ENCODE results near the gene UPB1.
"Not testable (repeated sequence)": the region's sequence is repeated elsewhere in the genome, so short reads cannot be mapped to it uniquely, and the experiment has no call there.

Gene UPB1

DNA sequence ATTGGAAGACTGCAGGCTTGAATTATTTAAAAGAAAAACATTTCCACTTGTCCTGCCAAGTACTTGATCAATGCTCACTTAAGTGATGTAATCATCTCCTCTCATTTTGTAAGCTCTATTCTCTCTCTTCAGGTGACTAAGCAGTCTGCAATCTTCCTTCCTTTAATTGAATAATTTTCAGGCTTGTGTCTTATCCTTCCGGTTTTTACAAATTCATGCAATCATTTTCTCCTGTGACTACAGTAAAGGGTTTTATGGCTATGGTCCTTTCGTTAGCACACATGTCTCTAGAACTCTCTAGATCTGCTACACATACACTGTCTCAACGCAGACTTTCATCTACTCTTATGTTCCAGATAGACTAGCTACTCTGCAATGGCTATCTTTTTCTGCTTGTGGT lies 12.6 kb upstream of the UPB1 start:
- DNase-seq = peak; percentile 5

- DNase-seq = no peak
Measured at GRCh38 chr22:24482998-24483397, 12.1 kb upstream of the UPB1 start.

- no peak for DNase-seq
Measured at GRCh38 chr22:24483976-24484545, 11.1 kb upstream of the UPB1 start.

GRCh38 chr22:24485170-24485569 lies 10.0 kb upstream of the UPB1 start:
- DNase-seq = no peak

DNA sequence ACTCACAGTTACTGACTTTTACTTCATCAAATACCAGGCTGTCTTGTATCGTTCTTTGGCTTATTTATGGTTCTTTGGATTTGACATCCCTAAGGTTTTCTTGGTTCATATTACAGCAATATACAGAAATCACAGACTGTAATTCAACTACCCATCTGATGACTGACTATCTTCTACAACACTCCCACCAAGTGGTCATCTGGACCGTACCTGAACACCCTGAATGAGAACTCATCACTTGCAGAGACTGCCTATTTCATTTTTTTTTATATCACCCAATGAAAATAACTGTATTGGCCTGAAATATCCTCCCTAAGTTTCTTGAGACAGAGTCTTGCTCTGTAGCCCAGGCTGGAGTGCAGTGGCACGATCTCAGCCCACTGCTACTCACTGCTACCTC lies 9.5 kb upstream of the UPB1 start:
- DNase-seq = no peak

DNA sequence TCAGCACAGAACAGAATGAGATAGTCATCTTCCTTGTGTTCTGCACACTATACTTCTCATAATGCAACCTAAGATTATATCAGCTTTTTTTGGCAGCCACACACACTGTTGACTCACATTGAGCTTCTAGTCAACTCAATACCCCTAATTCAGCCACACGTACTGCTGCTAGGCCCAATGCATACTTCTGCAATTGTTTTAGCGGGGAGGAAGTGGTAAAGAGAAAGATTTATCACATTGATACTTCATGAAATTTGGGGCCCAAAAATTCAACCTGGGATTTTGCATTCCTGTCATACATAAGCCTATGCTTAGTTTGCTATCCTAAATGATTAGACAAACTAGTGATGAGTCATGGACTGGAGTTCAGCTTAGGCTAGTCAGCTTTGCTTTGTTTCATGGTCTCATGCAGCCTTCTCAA lies 8.6 kb upstream of the UPB1 start:
- DNase-seq = no peak

DNA sequence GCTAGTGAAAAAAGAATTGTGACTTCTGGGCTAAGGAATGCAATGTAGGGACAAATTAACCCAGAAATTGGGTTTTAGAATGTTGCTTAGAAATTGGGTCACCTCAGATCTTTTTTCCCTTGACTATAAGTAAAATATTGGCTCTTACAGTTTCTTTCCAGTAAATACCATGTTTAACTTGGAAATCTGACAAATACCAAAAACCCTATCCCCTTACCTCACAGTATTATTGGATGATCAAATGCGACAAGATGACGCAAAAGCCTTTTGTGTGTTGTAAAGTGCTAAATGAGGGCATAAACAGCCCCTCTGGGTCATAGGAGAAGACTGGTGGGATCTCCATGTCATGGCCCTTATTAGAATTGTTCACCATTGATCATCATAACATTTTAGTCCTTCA lies 6.1 kb upstream of the UPB1 start:
- DNase-seq = no peak

DNA sequence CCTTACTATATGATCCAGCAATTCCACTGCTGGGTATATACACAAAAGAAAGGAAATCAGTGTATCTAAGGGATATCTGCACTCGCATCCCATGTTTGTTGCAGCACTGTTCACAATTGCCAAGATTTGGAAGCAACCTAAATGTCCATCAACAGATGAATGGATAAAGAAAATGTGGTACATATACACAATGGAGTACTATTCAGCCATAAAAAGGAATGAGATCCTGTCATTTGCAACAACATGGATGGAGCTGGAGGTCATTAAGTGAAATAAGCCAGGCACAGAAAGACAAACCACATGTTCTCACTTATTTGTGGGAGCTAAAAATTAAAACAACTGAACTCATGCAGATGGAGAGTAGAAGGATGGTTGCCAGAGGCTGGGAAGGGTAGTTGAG lies 5.7 kb upstream of the UPB1 start:
- DNase-seq = not testable (repeated sequence)

DNA sequence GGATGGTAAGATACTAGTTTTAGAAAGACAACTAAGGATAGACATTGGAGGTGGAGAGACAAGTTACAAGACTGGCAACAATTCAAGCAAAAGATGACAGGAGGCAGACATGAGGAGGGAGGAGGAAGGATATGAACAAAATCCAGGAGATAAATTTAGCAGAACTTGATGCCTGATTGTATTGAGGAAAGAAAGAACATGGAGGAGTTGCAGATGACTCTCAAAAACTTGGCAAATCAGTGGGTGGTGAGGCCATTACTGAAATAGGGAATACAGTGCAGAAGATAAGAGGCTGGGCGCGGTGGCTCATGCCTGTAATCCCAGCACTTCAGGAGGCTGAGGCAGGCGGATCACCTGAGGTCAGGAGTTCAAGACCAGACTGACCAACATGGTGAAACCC lies 2.7 kb upstream of the UPB1 start:
- no peak for DNase-seq

DNA sequence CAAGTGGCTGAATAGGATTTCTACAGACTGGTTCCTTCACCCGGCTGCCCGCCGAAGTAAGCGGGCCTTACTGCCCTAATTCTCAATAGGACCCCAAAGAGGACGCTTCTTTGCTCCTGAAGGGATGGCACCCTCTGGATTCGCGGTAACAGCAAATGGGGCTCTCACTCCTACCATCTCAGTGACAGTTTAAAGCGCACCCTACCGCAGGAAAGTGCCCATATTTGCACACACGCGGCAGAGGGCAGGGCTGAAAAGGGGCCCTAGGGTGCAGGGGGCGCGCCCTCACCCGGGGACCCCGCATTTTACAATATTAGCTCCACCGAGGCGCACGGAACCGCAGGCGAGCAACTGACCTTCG lies 985 bp upstream of the UPB1 start:
- no peak for DNase-seq

- DNase-seq = no peak
Measured at GRCh38 chr22:24495365-24495675, 188 bp downstream of the UPB1 start.

DNA sequence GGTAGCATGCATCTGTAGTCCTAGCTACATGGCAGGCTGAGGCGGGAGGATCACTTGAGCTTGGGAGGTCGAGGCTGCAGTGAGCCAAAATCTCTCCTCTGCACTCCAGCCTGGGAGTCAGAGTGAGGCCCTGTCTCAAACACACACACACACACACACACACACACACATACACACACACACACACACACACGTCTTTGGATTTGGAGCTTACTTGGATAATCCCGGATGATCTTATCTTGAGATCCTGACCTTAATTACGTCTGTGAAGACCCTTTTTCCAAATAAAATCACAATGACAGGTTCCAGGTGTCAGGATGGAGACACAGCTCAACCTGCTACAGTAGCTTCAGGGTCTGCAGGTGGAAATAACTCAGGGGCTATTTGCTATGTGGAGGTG lies 1.1 kb downstream of the UPB1 start:
- no peak for DNase-seq

- no peak for DNase-seq
Measured at GRCh38 chr22:24496661-24497060, 1.5 kb downstream of the UPB1 start.

DNA sequence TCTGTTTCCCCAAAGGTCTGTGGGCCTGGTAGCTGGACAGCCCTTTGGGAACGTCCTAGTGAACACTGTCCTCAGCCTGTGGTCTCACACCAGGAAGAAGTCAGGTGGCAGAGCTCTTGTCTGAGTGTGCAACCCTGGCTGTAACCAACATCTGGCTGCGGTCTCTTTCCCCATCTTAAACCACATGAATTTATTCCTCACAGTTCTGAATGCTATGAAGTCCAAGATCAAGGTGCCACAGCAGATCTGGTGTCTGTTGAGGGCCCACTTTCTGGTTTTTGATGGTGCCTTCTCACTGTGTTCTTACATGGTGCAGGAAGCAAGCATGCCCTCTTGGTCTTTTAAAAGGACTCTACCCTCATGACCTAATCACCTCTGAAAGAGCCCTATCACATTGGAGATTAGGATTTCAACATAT lies 2.7 kb downstream of the UPB1 start:
- DNase-seq = no peak

DNA sequence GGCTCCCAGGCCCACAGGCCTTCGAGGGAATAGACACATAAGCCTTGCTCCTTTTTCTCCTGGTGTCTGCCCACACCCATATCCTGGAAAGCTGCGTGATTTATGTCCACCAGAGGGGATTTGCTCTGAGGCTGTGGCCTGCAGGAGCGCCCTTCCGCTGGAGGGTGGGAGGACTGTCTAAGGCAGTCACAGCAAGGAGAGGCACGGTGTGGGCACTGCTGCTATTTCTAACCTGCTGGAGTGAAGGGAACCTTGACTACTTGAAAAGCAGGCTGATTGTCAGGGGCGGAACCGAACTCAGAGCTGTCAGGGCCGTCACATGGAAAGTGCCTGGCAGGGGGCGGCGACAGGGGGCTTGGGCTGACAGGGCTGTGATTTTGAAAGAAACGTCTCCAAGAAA lies 3.7 kb downstream of the UPB1 start:
- no peak for DNase-seq

DNA sequence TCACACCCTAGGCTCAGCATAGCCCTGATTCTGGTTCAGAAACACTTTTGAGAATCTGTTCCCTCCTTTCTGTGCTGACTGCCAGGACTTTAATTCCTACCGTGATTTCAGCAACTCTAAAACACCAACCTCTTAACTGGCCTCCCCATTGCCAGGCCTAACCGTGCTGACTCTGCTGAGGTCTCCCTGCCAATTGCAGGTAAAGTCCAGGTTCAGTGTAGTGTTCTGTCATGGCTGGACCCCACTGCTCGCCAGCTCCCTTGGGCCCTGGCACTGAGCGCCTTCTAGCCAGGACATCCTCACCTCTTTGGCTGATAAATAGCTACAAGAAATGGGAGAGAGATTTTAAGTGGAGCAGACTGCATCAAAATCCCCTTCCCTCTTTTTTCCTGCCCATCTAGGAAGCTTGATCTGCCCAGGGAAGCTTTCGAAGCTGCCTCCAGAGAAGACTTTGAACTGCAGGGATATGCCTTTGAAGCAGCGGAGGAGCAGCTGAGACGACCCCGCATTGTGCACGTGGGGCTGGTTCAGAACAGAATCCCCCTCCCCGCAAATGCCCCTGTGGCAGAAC lies 4.7 kb downstream of the UPB1 start:
- no peak for DNase-seq

DNA sequence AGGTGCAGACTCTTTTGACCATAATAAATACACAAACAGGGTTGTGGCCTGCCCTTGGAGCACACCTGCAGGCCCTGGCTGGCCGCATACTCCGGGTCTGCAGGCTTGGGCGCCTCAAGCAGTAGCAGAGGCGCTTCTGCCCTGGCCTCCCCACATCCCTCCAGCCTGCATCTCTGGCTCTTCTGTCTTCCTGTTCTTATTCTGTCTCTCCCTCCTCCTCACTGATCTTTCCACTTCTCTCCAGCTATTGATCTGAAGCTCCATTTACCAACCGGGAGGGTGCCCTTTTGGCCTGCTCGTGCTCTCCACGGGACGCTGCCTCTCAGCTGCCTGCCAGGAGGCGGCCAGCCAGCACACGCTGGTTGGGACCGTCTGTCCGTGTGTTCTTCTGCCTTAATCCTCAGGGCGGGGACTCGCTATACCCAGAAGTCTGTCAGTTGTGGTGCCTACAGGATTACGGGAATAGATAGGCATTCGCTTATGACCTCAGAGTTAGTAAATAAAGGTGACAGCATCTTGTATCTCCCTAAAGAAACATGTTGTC lies 5.2 kb downstream of the UPB1 start:
- DNase-seq = no peak

DNA sequence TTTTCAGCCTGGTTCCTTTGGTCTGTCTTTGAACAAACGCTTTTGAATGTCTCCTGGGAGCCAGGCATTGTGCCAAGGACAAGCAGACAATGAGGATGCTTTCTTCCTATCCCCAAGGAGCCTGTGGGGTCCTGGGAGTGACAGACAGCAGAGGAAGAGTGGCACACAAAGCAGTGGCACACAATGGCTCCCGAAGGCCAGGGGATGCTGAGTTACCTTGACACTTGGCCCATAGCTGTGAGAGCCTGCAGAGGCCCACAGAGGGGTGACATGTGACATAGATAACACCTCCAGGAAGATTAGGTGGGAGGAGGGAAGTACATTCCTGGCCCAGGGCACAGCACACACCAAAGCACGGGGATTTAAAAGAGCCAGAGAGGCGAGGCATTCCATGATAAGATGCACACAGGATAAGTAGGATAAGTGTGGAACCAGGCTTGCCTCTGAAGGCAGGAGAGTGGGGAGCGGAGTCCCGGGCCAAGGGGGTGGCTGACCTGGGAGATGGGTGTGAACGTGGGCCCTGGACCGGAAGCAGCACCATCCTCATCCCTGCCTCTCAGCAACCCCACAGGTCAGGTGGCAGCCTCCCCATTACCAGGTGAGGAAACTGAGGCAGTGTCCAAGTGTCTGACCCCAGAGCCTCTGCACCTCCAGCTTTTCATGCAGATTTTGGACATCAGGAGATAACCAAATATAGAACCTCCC lies 6.3 kb downstream of the UPB1 start:
- DNase-seq = no peak

DNA sequence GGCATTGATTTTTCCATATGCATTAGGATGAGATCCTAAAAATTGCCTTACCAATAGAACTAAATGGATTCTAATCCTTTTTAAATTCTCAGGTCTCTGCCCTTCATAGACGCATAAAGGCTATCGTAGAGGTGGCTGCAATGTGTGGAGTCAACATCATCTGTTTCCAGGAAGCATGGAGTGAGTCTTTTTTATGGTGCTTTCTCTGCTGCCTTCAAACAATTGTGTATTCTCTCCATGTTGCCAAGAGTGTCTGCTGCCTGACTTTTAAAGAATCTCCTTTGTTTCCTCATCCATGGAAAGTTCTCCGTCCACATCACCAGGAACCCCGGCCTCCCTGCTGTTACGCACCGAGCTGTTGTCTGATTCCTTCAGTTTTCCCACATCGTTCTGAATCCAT lies 6.9 kb downstream of the UPB1 start:
- no peak for DNase-seq

GRCh38 chr22:24502541-24502940 lies 7.4 kb downstream of the UPB1 start:
- DNase-seq = no peak

DNA sequence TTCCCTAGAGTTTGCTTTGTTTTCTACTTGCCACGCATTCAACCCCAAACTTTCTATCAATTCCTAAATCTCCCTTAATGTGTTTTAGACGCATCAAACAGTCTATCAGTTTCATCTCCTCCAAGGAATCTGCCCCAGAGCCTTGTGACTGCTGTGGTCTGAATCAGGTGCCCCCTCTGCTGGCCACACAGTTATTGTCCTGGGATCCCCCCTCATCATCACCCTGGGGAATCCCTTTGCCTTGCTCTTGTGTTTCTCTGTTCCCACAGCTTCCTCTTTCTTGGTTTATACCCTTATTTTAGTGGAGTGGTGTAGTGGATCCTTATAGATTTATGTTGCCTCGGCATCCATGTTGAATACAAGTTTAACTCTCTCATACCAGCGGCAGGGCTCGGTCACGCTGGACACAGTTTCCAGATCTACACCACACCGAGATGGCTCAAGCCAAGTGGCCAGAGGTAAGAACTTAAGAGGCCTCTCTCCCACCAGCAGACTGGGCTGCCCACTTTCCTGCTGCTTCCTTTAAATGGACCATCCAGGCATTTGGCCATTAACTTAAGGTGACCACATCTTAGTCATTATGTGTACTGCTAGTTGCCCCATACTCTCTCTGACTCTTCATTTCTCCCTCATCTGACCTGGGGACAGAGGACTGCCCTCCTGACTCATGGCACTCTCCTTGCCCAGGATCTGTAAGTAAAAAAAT lies 8.2 kb downstream of the UPB1 start:
- no peak for DNase-seq

DNA sequence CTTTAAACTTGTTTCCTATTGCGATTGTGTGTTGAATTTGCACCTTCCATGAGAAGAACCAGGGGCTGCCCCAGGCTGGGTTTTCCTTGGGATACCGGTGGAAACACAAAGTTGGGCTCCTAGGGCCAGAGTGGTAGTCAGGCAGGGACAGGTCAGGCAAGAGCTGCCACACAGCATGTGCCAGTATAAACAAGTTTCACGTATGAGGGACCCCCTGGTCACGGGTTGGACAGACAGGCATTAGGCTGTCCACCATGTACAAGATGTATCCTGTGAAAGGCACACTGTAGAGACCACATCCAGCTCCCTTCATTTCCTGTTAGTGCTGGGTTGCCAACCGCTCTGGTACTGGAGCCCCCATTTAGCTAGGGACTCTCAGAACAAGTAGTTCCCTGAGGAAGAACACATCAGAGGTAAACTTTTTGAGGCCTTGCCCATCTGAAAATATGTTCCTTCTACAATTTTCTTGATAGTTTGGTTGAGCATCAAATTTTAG lies 8.8 kb downstream of the UPB1 start:
- DNase-seq = no peak

GRCh38 chr22:24504540-24504939 lies 9.4 kb downstream of the UPB1 start:
- DNase-seq = no peak

All from DMS79 treated with DMSO at 0.1 percent for 48 hours (cell line).